Fibroblast of lung (primary cell): ENCODE measurements around the gene DES. TPM values are rescaled to one million over a fixed set of nuclear protein-coding genes. Genes with fewer than 3 reads are reported as not detected.

ENCODE experiments used
- DNase-seq, 2 donors: peaks; one replicate each; pipeline versions ENCODE4 v3.0.0 to v3.0.0-alpha.2; 2010; ENCODE audit warnings: low read depth in 2 of 2
- H2AFZ ChIP-seq: 2 replicates; pipeline ENCODE4 v1.5.1; 2012; ENCODE audit warnings: low read length, control low read depth, inconsistent platforms
- H3K27ac ChIP-seq: 2 replicates; pipeline ENCODE4 v1.5.1; 2011; ENCODE audit warnings: low read length, control low read depth; ENCODE audit not compliant: insufficient read depth
- H3K27me3 ChIP-seq: 2 replicates; pipeline ENCODE4 v1.5.1; 2011; ENCODE audit warnings: mild to moderate bottlenecking, low read length; ENCODE audit not compliant: control insufficient read depth, insufficient read depth
- H3K36me3 ChIP-seq: 2 replicates; pipeline ENCODE4 v1.5.1; 2011; ENCODE audit warnings: low read length; ENCODE audit not compliant: control insufficient read depth, insufficient read depth
- H3K4me1 ChIP-seq: 2 replicates; pipeline ENCODE4 v1.5.1; 2011; ENCODE audit warnings: low read length; ENCODE audit not compliant: control insufficient read depth, insufficient read depth; ENCODE audit errors: extremely low read depth
- H3K4me2 ChIP-seq: 2 replicates; pipeline ENCODE4 v1.5.1; 2011; ENCODE audit warnings: low read length, control low read depth; ENCODE audit not compliant: insufficient read depth; ENCODE audit errors: extremely low read depth
- H3K4me3 ChIP-seq, 4 experiments: fragments of 200-600 bp in 1 of 4; sonication (generic) in 1 of 4; replicated peaks in 1 of 4; 2 replicates each; pipeline ENCODE4 v1.5.1; 2011 to 2016; ENCODE audit warnings: low read length in 4 of 4, low read depth in 3 of 4, mild to moderate bottlenecking in 3 of 4, control low read depth in 2 of 4, inconsistent platforms in 1 of 4, mixed read lengths in 1 of 4; ENCODE audit not compliant: insufficient read depth in 1 of 4; ENCODE audit errors: control extremely low read depth in 1 of 4
- H3K79me2 ChIP-seq: 2 replicates; pipeline ENCODE4 v1.5.1; 2012; ENCODE audit warnings: mild to moderate bottlenecking, low read length, inconsistent platforms; ENCODE audit not compliant: control insufficient read depth, insufficient read depth
- H3K9ac ChIP-seq: 2 replicates; pipeline ENCODE4 v1.5.1; 2011; ENCODE audit warnings: mild to moderate bottlenecking, low read length, control low read depth; ENCODE audit not compliant: insufficient read depth
- H3K9me3 ChIP-seq: 2 replicates; pipeline ENCODE4 v1.5.1; 2012; ENCODE audit warnings: low read depth, low read length; ENCODE audit not compliant: control insufficient read depth, insufficient read depth
- H4K20me1 ChIP-seq: 2 replicates; pipeline ENCODE4 v1.5.1; 2011; ENCODE audit warnings: low read length; ENCODE audit not compliant: control insufficient read depth, insufficient read depth; ENCODE audit errors: extremely low read depth
- EZH2 ChIP-seq: IDR thresholded peaks from 2 replicates; pipeline ENCODE4 v1.5.1; 2012; ENCODE audit warnings: low read length, control low read depth, mild to moderate bottlenecking; ENCODE audit errors: missing control alignments
- polyA plus RNA-seq, 2 donors: library from polyadenylated mRNA; depleted of rRNA in 1 of 2; stranded (reverse) in 1 of 2; unstranded in 1 of 2; fragments of >200 nt; gene quantifications; 2 replicates each; pipeline ENCODE4 v1.2.1, GENCODE V29; 2011 to 2012; ENCODE audit warnings: missing spikeins in 1 of 2
- total RNA-seq: library from RNA; depleted of rRNA; stranded (reverse); fragments of >200 nt; gene quantifications from 2 replicates; pipeline ENCODE4 v1.2.1, GENCODE V29; 2014
- TF ChIP-seq, protein P1 (sequence below), 2 donors: IDR thresholded peaks in 1 of 2; conservative IDR thresholded peaks in 1 of 2; 1 replicate in 1 of 2; 2 replicates in 1 of 2; pipeline ENCODE4 v1.5.1; 2011 to 2012; ENCODE audit warnings: low read length in 2 of 2, control low read depth in 1 of 2, inconsistent platforms in 1 of 2, low read depth in 1 of 2, mild to moderate bottlenecking in 1 of 2

Gene DES
- total and polyA plus RNA-seq, 2 donors (not counting 1 experiment from before 2014, with no cell fraction given) = 11.0 to 34.7 TPM

DNA sequence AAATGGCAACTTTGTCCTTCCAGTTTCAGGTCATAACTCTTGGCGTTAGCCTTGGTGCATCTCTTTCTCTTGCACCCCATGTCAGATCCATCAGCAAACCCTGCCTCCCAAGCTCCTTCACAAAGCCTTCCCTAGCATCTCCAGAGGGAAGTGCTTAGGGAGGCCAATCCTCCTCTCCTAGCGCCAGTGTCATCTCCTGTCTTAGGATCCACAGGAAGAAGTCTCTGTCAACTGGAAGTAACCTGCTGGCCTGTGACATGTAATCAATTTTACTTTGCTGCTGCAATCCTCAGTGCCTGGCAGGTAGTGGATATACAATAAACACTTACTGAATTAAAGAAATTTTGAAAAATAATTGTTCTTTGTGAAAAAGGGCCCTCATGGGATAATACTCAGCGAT lies 22.6 kb upstream of the DES start:
- H3K4me1 ChIP-seq = peaks cover 5% of the 10 kb centered on the region
- no peaks in the 10 kb centered on the region for H3K79me2 ChIP-seq
- no peak overlapping the region for H3K4me2 ChIP-seq
- H4K20me1 ChIP-seq = no peaks in the 10 kb centered on the region
- H3K9me3 ChIP-seq = no peaks in the 10 kb centered on the region
- no peaks in the 10 kb centered on the region for H3K36me3 ChIP-seq
- H3K27ac ChIP-seq = no peak overlapping the region
- H3K27me3 ChIP-seq = peaks cover 3% of the 10 kb centered on the region
- TF ChIP-seq, protein P1, sequence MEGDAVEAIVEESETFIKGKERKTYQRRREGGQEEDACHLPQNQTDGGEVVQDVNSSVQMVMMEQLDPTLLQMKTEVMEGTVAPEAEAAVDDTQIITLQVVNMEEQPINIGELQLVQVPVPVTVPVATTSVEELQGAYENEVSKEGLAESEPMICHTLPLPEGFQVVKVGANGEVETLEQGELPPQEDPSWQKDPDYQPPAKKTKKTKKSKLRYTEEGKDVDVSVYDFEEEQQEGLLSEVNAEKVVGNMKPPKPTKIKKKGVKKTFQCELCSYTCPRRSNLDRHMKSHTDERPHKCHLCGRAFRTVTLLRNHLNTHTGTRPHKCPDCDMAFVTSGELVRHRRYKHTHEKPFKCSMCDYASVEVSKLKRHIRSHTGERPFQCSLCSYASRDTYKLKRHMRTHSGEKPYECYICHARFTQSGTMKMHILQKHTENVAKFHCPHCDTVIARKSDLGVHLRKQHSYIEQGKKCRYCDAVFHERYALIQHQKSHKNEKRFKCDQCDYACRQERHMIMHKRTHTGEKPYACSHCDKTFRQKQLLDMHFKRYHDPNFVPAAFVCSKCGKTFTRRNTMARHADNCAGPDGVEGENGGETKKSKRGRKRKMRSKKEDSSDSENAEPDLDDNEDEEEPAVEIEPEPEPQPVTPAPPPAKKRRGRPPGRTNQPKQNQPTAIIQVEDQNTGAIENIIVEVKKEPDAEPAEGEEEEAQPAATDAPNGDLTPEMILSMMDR (conservative IDR thresholded peaks at IDR 0.05 in 1 of 2, IDR thresholded peaks at IDR 0.05 in 1 of 2; ENCODE audit: low read depth in 1 of 2, low read length in 2 of 2) = no peak
- no peak for TF ChIP-seq EZH2
- no peak overlapping the region for H3K9ac ChIP-seq
- H3K4me3 ChIP-seq = no peak overlapping the region
- no peak overlapping the region for H2AFZ ChIP-seq
- DNase-seq = no peak

DNA sequence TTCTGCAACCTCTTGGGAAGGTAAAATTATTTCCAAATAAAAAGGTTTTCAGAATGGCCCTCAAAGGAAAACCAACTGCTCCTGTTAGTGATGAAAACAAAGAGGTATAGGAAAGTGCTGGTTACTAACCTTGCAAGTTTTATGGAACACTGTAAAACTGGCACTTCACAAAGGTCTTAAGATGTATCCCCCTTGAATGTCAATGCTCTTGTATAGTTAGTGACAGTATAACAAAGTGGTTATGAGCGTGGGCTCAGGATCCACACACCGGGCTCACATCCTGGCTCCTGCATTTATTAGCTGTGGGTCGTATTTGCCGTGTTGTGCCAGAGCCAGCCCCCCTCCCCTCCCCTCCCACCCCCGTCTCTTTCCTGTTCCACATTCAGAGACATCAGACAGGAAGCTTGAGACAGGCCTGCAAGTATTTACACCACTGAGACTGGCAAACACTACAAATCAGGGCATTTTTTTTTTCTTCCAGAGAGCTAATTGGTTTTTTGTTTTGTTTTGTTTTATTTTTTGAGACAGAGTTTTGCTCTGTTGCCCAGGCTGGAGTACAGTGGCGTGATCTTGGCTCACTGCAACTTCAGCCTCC lies 21.2 kb upstream of the DES start:
- Histone ChIP-seq H3K4me1 (peaks cover 5% of the 10 kb centered on the region), H3K4me2 (no peak overlapping the region), H3K79me2 (no peaks in the 10 kb centered on the region), H2AFZ (no peak overlapping the region), H3K27me3 (peaks cover 3% of the 10 kb centered on the region), H3K9ac (no peak overlapping the region), H3K36me3 (no peaks in the 10 kb centered on the region), H3K4me3 (no peak overlapping the region), H4K20me1 (no peaks in the 10 kb centered on the region), H3K9me3 (no peaks in the 10 kb centered on the region), H3K27ac (no peak overlapping the region)
- DNase-seq = no peak
- TF ChIP-seq EZH2 = no peak
- TF ChIP-seq, protein P1 (conservative IDR thresholded peaks at IDR 0.05 in 1 of 2, IDR thresholded peaks at IDR 0.05 in 1 of 2; ENCODE audit: low read depth in 1 of 2, low read length in 2 of 2) = no peak

GRCh38 chr2:219398721-219399363 lies 19.3 kb upstream of the DES start:
- peak in 1 of 2 donors; percentile 50 for DNase-seq
- Histone ChIP-seq H3K4me1 (peaks cover 5% of the 10 kb centered on the region), H3K79me2 (no peaks in the 10 kb centered on the region), H3K9ac (no peak overlapping the region), H3K27me3 (peaks cover under 1% of the 10 kb centered on the region), H4K20me1 (no peaks in the 10 kb centered on the region), H3K4me3 (no peak overlapping the region), H3K4me2 (peak overlapping the region; percentile 51), H3K36me3 (no peaks in the 10 kb centered on the region), H2AFZ (no peak overlapping the region), H3K27ac (no peak overlapping the region), H3K9me3 (no peaks in the 10 kb centered on the region)
- TF ChIP-seq EZH2 = no peak
- TF ChIP-seq, protein P1 (conservative IDR thresholded peaks at IDR 0.05 in 1 of 2, IDR thresholded peaks at IDR 0.05 in 1 of 2; ENCODE audit: low read depth in 1 of 2, low read length in 2 of 2) = no peak
